HFFc6 (cell line): ENCODE results near the gene HOXA9. TPM values are rescaled to one million over a fixed set of nuclear protein-coding genes. Genes with fewer than 3 reads are reported as not detected.
A peak's percentile ranks its signal among the peaks of the same experiment; 100 is the strongest.

Experiments
- DNase-seq: peaks from one replicate; pipeline ENCODE4 v3.0.0-alpha.2; 2018
- H3K27ac Mint-ChIP-seq: 2 replicates; pipeline ENCODE4 v1.8.0; 2020; ENCODE audit warnings: mild to moderate bottlenecking, mixed read lengths
- H3K27me3 Mint-ChIP-seq: 2 replicates; pipeline ENCODE4 v1.8.0; 2021; ENCODE audit warnings: mild to moderate bottlenecking, moderate library complexity, mixed read lengths; ENCODE audit not compliant: insufficient read depth
- H3K36me3 Mint-ChIP-seq: 2 replicates; pipeline ENCODE4 v1.8.0; 2021; ENCODE audit warnings: low read depth, mixed read lengths
- H3K4me1 Mint-ChIP-seq: 2 replicates; pipeline ENCODE4 v1.8.0; 2020; ENCODE audit warnings: low read depth, mixed read lengths
- H3K4me3 Mint-ChIP-seq: 2 replicates; pipeline ENCODE4 v1.8.0; 2020; ENCODE audit warnings: mild to moderate bottlenecking, moderate library complexity, mixed read lengths
- H3K9me3 Mint-ChIP-seq: 2 replicates; pipeline ENCODE4 v1.8.0; 2020; ENCODE audit warnings: mild to moderate bottlenecking, mixed read lengths
- CTCF ChIP-seq: fragments of 200-600 bp; sonication (generic); IDR thresholded peaks from 2 replicates; pipeline ENCODE4 v1.5.0; 2021; ENCODE audit warnings: antibody characterized with exemption, mild to moderate bottlenecking
- total RNA-seq, 6 experiments: library from RNA; stranded (reverse); fragmentation: NEBNext Ultra II Directional; extraction: Animal tissue kit (Norgen Biotek cat#: 25700); gene quantifications; 2 replicates in 1 of 6; 3 replicates in 5 of 6; pipeline ENCODE4 v1.2.3, GENCODE V29; 2021

The HOXA9 gene
- total RNA-seq, 6 experiments from 2014 or later, result 25.2 to 37.0 (median 26.7) TPM

GRCh38 chr7:27145914-27146412 lies 19.4 kb downstream of the HOXA9 start:
- TF ChIP-seq CTCF, result no peak
- Mint-ChIP-seq H3K4me1 (peaks cover 34% of the 10 kb centered on the region), H3K36me3 (peaks cover 14% of the 10 kb centered on the region; the same call in 1 of the 2 replicates), H3K27ac (no peak overlapping the region), H3K4me3 (no peak overlapping the region), H3K9me3 (no peaks in the 10 kb centered on the region), H3K27me3 (peaks cover 3% of the 10 kb centered on the region; the same call in 1 of the 2 replicates)
- no peak for DNase-seq

- H3K27me3 Mint-ChIP-seq, result peaks cover 3% of the 10 kb centered on the region; the same call in 1 of the 2 replicates
Observed at GRCh38 chr7:27145165-27145913, 20.0 kb downstream of the HOXA9 start.

DNA sequence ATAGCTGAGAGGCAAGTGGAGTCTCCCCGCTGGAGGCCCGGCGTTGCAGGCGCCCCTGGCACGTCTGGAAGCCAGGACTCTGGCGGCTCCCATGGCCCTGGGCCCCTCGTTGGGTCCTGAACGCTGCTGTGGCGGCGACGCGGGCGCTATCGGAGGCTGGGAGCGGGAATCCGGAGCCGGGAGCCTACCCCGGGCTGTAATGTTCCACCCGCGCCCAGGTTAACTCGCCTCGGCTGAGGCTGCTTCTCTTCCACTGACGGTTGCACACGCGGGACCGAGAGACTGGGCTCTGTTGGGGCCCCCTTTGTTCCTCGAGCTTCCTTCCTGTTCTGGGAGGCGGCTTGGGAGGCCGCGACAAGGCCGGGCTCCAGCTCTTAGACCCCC lies 20.6 kb downstream of the HOXA9 start:
- no peak overlapping the region for H3K4me3 Mint-ChIP-seq
- H3K27ac Mint-ChIP-seq, result no peak overlapping the region
- peaks cover 3% of the 10 kb centered on the region; the same call in 1 of the 2 replicates for H3K27me3 Mint-ChIP-seq
- no peaks in the 10 kb centered on the region for H3K9me3 Mint-ChIP-seq
- no peak for TF ChIP-seq CTCF
- no peak for DNase-seq
- H3K36me3 Mint-ChIP-seq, result peaks cover 14% of the 10 kb centered on the region; the same call in 1 of the 2 replicates
- H3K4me1 Mint-ChIP-seq, result peaks cover 24% of the 10 kb centered on the region

More at GRCh38 chr7:27145165-27145913, 20.0 kb downstream of the HOXA9 start:
- H3K9me3 Mint-ChIP-seq, result no peaks in the 10 kb centered on the region
- no peak overlapping the region for H3K27ac Mint-ChIP-seq
- no peak for DNase-seq
- no peak overlapping the region for H3K4me3 Mint-ChIP-seq
- peaks cover 30% of the 10 kb centered on the region for H3K4me1 Mint-ChIP-seq
- no peak for TF ChIP-seq CTCF
- peaks cover 14% of the 10 kb centered on the region; the same call in 1 of the 2 replicates for H3K36me3 Mint-ChIP-seq

GRCh38 chr7:27143950-27144780 lies 21.2 kb downstream of the HOXA9 start:
- TF ChIP-seq CTCF, result peak; percentile 2; the same call in 1 of the 2 replicates
- peaks cover 14% of the 10 kb centered on the region; the same call in 1 of the 2 replicates for H3K36me3 Mint-ChIP-seq
- no peaks in the 10 kb centered on the region for H3K9me3 Mint-ChIP-seq
- H3K4me3 Mint-ChIP-seq, result no peak overlapping the region; the same call in 1 of the 2 replicates
- H3K27ac Mint-ChIP-seq, result no peak overlapping the region
- peaks cover 3% of the 10 kb centered on the region; the same call in 1 of the 2 replicates for H3K27me3 Mint-ChIP-seq
- DNase-seq, result no peak
- H3K4me1 Mint-ChIP-seq, result peaks cover 18% of the 10 kb centered on the region
